T-helper 17 cell (primary cell): ENCODE results near the gene MCC. TPM values are rescaled to one million over a fixed set of nuclear protein-coding genes. Genes with fewer than 3 reads are reported as not detected.

ENCODE experiments used
- ATAC-seq: fragments of 150-1000 bp; cut with Tn5 transposase; 2 replicates; pipeline ENCODE4 v1.10.0; 2021; ENCODE audit warnings: mild to moderate bottlenecking, moderate library complexity
- DNase-seq, 3 donors: peaks; one replicate each; pipeline versions ENCODE4 v3.0.0 to v3.0.0-alpha.2; 2020 to 2021
- H3K9me3 ChIP-seq: one replicate; pipeline ENCODE4 v1.7.0; 2013; ENCODE audit warnings: low read length, mild to moderate bottlenecking; ENCODE audit not compliant: control insufficient read depth, poor library complexity, severe bottlenecking
- H3K27ac Mint-ChIP-seq: one replicate; pipeline ENCODE4 v1.8.0; 2022; ENCODE audit warnings: mild to moderate bottlenecking, moderate library complexity, mixed read lengths
- H3K27me3 Mint-ChIP-seq: one replicate; pipeline ENCODE4 v1.8.0; 2022; ENCODE audit warnings: mixed read lengths
- H3K36me3 Mint-ChIP-seq: one replicate; pipeline ENCODE4 v1.8.0; 2022; ENCODE audit warnings: low read depth, mixed read lengths
- H3K4me1 Mint-ChIP-seq: one replicate; pipeline ENCODE4 v1.8.0; 2022; ENCODE audit warnings: mild to moderate bottlenecking, mixed read lengths
- H3K4me3 Mint-ChIP-seq: one replicate; pipeline ENCODE4 v1.8.0; 2022; ENCODE audit warnings: mild to moderate bottlenecking, moderate library complexity, mixed read lengths
- total RNA-seq, 4 donors: library from RNA in 2 of 4; stranded (reverse) in 2 of 4; gene quantifications; one replicate each; pipeline ENCODE4 v1.2.3 and lab custom pipeline; 2022 to 2026

Gene MCC
- total RNA-seq, 2 donors from 2014 or later = 2.2 to 4.4 TPM

DNA sequence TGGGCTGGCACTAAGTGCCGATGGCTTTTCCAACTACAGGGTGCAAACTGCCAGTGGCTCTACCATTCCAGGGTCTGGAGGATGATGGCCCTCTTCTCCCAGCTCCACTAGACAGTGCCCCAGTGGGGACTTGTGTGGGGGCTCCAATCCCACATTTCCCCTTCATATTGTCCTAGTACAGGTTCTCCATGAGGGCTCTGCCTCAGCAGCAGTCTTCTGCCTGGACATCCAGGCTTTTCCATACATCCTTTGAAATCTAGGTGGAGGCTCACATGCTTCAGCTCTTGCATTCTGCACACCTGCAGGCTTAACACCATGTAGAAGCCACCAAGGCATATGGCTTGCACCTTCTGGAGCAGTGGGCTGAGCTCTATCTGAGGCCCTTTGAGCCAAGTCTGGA is 123.8 kb downstream of the MCC start:
- no peaks in the 10 kb centered on the region for H3K4me1 Mint-ChIP-seq

GRCh38 chr5:113361701-113362100 is 126.6 kb downstream of the MCC start:
- ATAC-seq (no peak), DNase-seq (no peak)
- Mint-ChIP-seq H3K4me3 (no peak overlapping the region), H3K4me1 (no peaks in the 10 kb centered on the region), H3K27me3 (no peaks in the 10 kb centered on the region), H3K36me3 (no peaks in the 10 kb centered on the region), H3K27ac (no peak overlapping the region)
- H3K9me3 ChIP-seq = peaks cover 5% of the 10 kb centered on the region

More for the DNA sequence above, 123.8 kb downstream of the MCC start:
- Mint-ChIP-seq H3K27ac (no peak overlapping the region), H3K36me3 (no peaks in the 10 kb centered on the region), H3K4me3 (no peak overlapping the region), H3K27me3 (no peaks in the 10 kb centered on the region)
- DNase-seq (no peak), ATAC-seq (no peak)
- H3K9me3 ChIP-seq = peaks cover 5% of the 10 kb centered on the region

GRCh38 chr5:113359419-113359818 is 128.8 kb downstream of the MCC start:
- no peak for DNase-seq
- Mint-ChIP-seq H3K27me3 (no peaks in the 10 kb centered on the region), H3K4me1 (no peaks in the 10 kb centered on the region), H3K4me3 (no peak overlapping the region), H3K27ac (no peak overlapping the region), H3K36me3 (no peaks in the 10 kb centered on the region)
- peaks cover 2% of the 10 kb centered on the region for H3K9me3 ChIP-seq
- ATAC-seq = no peak

GRCh38 chr5:113358696-113359095 is 129.6 kb downstream of the MCC start:
- no peaks in the 10 kb centered on the region for H3K4me1 Mint-ChIP-seq
- no peaks in the 10 kb centered on the region for H3K36me3 Mint-ChIP-seq
- no peaks in the 10 kb centered on the region for H3K9me3 ChIP-seq
- DNase-seq (no peak), ATAC-seq (no peak)
- H3K4me3 Mint-ChIP-seq = no peak overlapping the region
- H3K27ac Mint-ChIP-seq = no peak overlapping the region
- H3K27me3 Mint-ChIP-seq = no peaks in the 10 kb centered on the region

- Mint-ChIP-seq H3K27ac (no peak overlapping the region), H3K27me3 (no peaks in the 10 kb centered on the region), H3K4me1 (no peaks in the 10 kb centered on the region), H3K36me3 (no peaks in the 10 kb centered on the region), H3K4me3 (no peak overlapping the region)
- no peak for DNase-seq
- no peak for ATAC-seq
- H3K9me3 ChIP-seq = no peaks in the 10 kb centered on the region
Observed at GRCh38 chr5:113357696-113358476, 130.4 kb downstream of the MCC start.

GRCh38 chr5:113356487-113356886 is 131.8 kb downstream of the MCC start:
- DNase-seq (no peak), ATAC-seq (no peak)
- Mint-ChIP-seq H3K27me3 (no peaks in the 10 kb centered on the region), H3K36me3 (no peaks in the 10 kb centered on the region), H3K27ac (no peak overlapping the region), H3K4me3 (no peak overlapping the region), H3K4me1 (no peaks in the 10 kb centered on the region)
- H3K9me3 ChIP-seq = no peaks in the 10 kb centered on the region

DNA sequence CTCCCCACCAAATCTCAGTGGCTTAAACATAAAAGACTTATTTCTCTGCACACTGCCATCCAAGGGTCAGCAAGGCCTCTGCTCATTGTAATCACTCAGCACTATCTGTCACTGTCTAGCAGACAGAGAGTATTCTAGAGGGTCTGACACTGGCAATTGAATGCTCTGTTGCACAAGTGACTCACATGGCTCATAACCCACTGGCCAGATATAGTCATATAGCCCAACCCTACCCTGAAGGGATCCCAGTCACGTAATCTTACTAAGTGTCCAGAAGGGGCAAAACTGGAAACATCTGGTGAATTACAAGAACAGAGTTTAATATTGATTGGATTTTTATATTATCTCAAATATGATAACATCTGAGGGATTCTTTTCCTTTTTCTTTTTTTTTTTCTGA is 134.2 kb downstream of the MCC start:
- Mint-ChIP-seq H3K4me1 (no peaks in the 10 kb centered on the region), H3K4me3 (no peak overlapping the region), H3K27ac (no peak overlapping the region), H3K27me3 (no peaks in the 10 kb centered on the region), H3K36me3 (peaks cover 2% of the 10 kb centered on the region)
- ATAC-seq (no peak), DNase-seq (no peak)
- H3K9me3 ChIP-seq = no peaks in the 10 kb centered on the region

DNA sequence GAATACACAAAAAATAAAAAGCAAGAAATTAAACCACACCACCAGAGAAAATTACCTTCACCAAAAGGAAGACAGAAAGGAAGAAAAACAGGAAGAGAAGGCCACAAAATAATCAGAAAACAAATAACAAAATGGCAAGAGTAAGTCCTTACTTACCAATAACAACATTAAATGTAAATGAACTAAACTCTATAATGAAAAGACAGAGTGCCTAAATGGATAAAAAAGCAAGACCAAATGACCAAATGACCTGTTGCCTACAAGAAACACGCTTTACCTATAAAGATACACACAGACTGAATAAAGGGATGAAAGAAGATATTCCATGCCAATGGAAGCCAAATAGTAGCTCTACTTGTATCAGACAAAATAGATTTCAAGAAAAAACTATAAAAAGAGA is 140.7 kb downstream of the MCC start:
- Mint-ChIP-seq H3K4me3 (no peak overlapping the region), H3K36me3 (peaks cover 4% of the 10 kb centered on the region), H3K27me3 (peaks cover 26% of the 10 kb centered on the region), H3K4me1 (no peaks in the 10 kb centered on the region), H3K27ac (no peak overlapping the region)
- H3K9me3 ChIP-seq = no peaks in the 10 kb centered on the region
- DNase-seq (no peak), ATAC-seq (no peak)

- peaks cover 2% of the 10 kb centered on the region for H3K4me1 Mint-ChIP-seq
- H3K9me3 ChIP-seq = no peaks in the 10 kb centered on the region
- ATAC-seq = no peak
- H3K27me3 Mint-ChIP-seq = peaks cover 31% of the 10 kb centered on the region
- DNase-seq = no peak
- H3K4me3 Mint-ChIP-seq = no peak overlapping the region
- H3K36me3 Mint-ChIP-seq = peaks cover 4% of the 10 kb centered on the region
- no peak overlapping the region for H3K27ac Mint-ChIP-seq
Observed at GRCh38 chr5:113344973-113345940, 143.0 kb downstream of the MCC start.

DNA sequence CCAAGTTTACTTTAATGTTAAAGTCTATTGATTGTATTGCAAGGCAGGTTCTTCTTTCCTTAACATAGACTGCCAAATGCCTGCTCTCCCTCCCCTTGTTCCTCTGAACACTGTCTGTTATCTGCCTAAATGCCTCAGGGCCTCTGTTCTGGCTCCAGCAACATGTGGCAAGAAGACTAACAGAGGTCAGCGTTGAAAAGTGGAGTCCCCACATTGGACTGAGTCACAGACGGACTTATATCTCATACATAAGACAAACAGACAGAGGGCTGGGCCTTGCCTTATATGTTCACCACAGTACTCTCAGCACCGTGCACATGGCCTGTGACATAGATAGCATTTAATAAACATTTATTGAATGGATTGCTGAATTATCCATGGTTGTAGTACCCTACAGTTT is 144.9 kb downstream of the MCC start:
- Mint-ChIP-seq H3K4me3 (no peak overlapping the region), H3K27me3 (peaks cover 31% of the 10 kb centered on the region), H3K27ac (no peak overlapping the region), H3K4me1 (peaks cover 2% of the 10 kb centered on the region), H3K36me3 (peaks cover 2% of the 10 kb centered on the region)
- no peak for ATAC-seq
- H3K9me3 ChIP-seq = no peaks in the 10 kb centered on the region
- DNase-seq = no peak

GRCh38 chr5:113340537-113340936 is 147.7 kb downstream of the MCC start:
- Mint-ChIP-seq H3K4me1 (peaks cover 2% of the 10 kb centered on the region), H3K27ac (no peak overlapping the region), H3K27me3 (peaks cover 41% of the 10 kb centered on the region), H3K36me3 (no peaks in the 10 kb centered on the region), H3K4me3 (no peak overlapping the region)
- H3K9me3 ChIP-seq = no peaks in the 10 kb centered on the region
- ATAC-seq (no peak), DNase-seq (no peak)

- H3K27me3 Mint-ChIP-seq = peaks cover 25% of the 10 kb centered on the region
- no peaks in the 10 kb centered on the region for H3K36me3 Mint-ChIP-seq
- ATAC-seq = no peak
Observed at GRCh38 chr5:113338628-113339027, 149.6 kb downstream of the MCC start.

GRCh38 chr5:113337515-113338415 is 150.5 kb downstream of the MCC start:
- H3K27me3 Mint-ChIP-seq = peaks cover 21% of the 10 kb centered on the region

More at GRCh38 chr5:113338628-113339027, 149.6 kb downstream of the MCC start:
- H3K9me3 ChIP-seq = no peaks in the 10 kb centered on the region
- Mint-ChIP-seq H3K27ac (no peak overlapping the region), H3K4me3 (no peak overlapping the region), H3K4me1 (peaks cover 6% of the 10 kb centered on the region)
- DNase-seq = no peak

More at GRCh38 chr5:113337515-113338415, 150.5 kb downstream of the MCC start:
- H3K27ac Mint-ChIP-seq = no peak overlapping the region
- no peak overlapping the region for H3K4me3 Mint-ChIP-seq
- H3K9me3 ChIP-seq = no peaks in the 10 kb centered on the region
- H3K4me1 Mint-ChIP-seq = peaks cover 6% of the 10 kb centered on the region
- ATAC-seq (no peak), DNase-seq (no peak)
- no peaks in the 10 kb centered on the region for H3K36me3 Mint-ChIP-seq
